GM18511 (cell line): Measurements from ENCODE around the gene C21orf91.
"Not testable (repeated sequence)": the region's sequence is repeated elsewhere in the genome, so short reads cannot be mapped to it uniquely, and the experiment has no call there.

ENCODE experiments used
- ATAC-seq: cut with Tn5 transposase; IDR thresholded peaks from one replicate; pipeline ENCODE4 v1.9.1; 2021; ENCODE audit warnings: mild to moderate bottlenecking, moderate library complexity; ENCODE audit not compliant: unreplicated experiment

C21orf91 gene

GRCh38 chr21:17779496-17779895, 39.7 kb downstream of the C21orf91 start:
- ATAC-seq, result no peak

GRCh38 chr21:17777072-17777765, 41.9 kb downstream of the C21orf91 start:
- ATAC-seq, result no peak

- ATAC-seq, result peak; percentile 75
These were observed 43.6 kb downstream of the C21orf91 start for GRCh38 chr21:17775431-17776126.

GRCh38 chr21:17775021-17775420, 44.1 kb downstream of the C21orf91 start:
- ATAC-seq, result not testable (repeated sequence)

GRCh38 chr21:17769447-17769845, 49.7 kb downstream of the C21orf91 start:
- no peak for ATAC-seq

GRCh38 chr21:17768840-17769446, 50.2 kb downstream of the C21orf91 start:
- no peak for ATAC-seq

GRCh38 chr21:17765207-17765606, 53.9 kb downstream of the C21orf91 start:
- ATAC-seq, result no peak

- no peak for ATAC-seq
These were observed 55.7 kb downstream of the C21orf91 start for GRCh38 chr21:17763288-17764037.

- ATAC-seq, result no peak
These were observed 59.5 kb downstream of the C21orf91 start for GRCh38 chr21:17759511-17760178.

- no peak for ATAC-seq
These were observed 60.5 kb downstream of the C21orf91 start for GRCh38 chr21:17758683-17759082.

GRCh38 chr21:17757671-17758070, 61.5 kb downstream of the C21orf91 start:
- ATAC-seq, result no peak

- ATAC-seq, result no peak
These were observed 65.4 kb downstream of the C21orf91 start for GRCh38 chr21:17753736-17754135.

GRCh38 chr21:17752171-17752570, 67.0 kb downstream of the C21orf91 start:
- ATAC-seq, result no peak

- ATAC-seq, result no peak
These were observed 72.2 kb downstream of the C21orf91 start for GRCh38 chr21:17746920-17747319.

GRCh38 chr21:17745086-17745485, 74.1 kb downstream of the C21orf91 start:
- ATAC-seq, result no peak

- no peak for ATAC-seq
These were observed 76.1 kb downstream of the C21orf91 start for GRCh38 chr21:17742940-17743592.

GRCh38 chr21:17742181-17742580, 77.0 kb downstream of the C21orf91 start:
- no peak for ATAC-seq
